Astrocyte (in vitro differentiated cells and primary cell): ENCODE measurements around the gene R3HDML.

Experiments
- CTCF ChIP-seq: IDR thresholded peaks from 2 replicates; pipeline ENCODE4 v1.5.1; 2011; ENCODE audit warnings: low read depth, mild to moderate bottlenecking, inconsistent platforms, low read length, moderate library complexity; ENCODE audit not compliant: insufficient read depth
- EZH2 ChIP-seq: IDR thresholded peaks from 2 replicates; pipeline ENCODE4 v1.6.1; 2012; ENCODE audit warnings: mild to moderate bottlenecking, low read length, inconsistent platforms; ENCODE audit not compliant: insufficient read depth

GRCh38 chr20:44399446-44399845, 62.6 kb downstream of the R3HDML start:
- TF ChIP-seq EZH2, result no peak
- TF ChIP-seq CTCF, result no peak
